Colonic mucosa (tissue), 4 donors: Measurements from ENCODE around the gene MYLK. TPM values are rescaled to one million over a fixed set of nuclear protein-coding genes. Genes with fewer than 3 reads are reported as not detected.
A peak's percentile ranks its signal among the peaks of the same experiment; 100 is the strongest.

Experiments used
- DNase-seq: peaks from one replicate; pipeline ENCODE4 v3.0.0-alpha.2; 2020
- H3K27ac ChIP-seq: fragments of 200-600 bp; one replicate; pipeline ENCODE4 v1.8.0; 2021
- H3K27me3 ChIP-seq: fragments of 200-600 bp; one replicate; pipeline ENCODE4 v1.8.0; 2021
- H3K36me3 ChIP-seq: fragments of 200-600 bp; one replicate; pipeline ENCODE4 v1.8.0; 2021
- H3K4me1 ChIP-seq: fragments of 200-600 bp; one replicate; pipeline ENCODE4 v1.8.0; 2021; ENCODE audit warnings: mild to moderate bottlenecking
- H3K4me3 ChIP-seq: fragments of 200-600 bp; one replicate; pipeline ENCODE4 v1.8.0; 2021
- H3K9ac ChIP-seq, 2 donors: one replicate each; pipeline ENCODE4 v1.7.0; 2013; ENCODE audit warnings: control low read depth in 2 of 2, low read depth in 2 of 2, low read length in 2 of 2
- H3K9me3 ChIP-seq: fragments of 200-600 bp; one replicate; pipeline ENCODE4 v1.8.0; 2021
- intact Hi-C: fragments of 100-400 bp; cut with DNase I; formaldehyde crosslinking; loops from one replicate; pipeline ENCODE4 v1.14.1; 2022
- total RNA-seq, 2 donors: library from RNA; stranded (reverse); fragmentation: NEBNext Ultra II Directional in 1 of 2; extraction: Animal tissue kit (Norgen Biotek cat#: 25700) in 1 of 2; gene quantifications; one replicate each; pipeline ENCODE4 v1.2.1, GENCODE V29; 2021
- TF ChIP-seq, protein P1 (sequence below): fragments of 200-600 bp; IDR thresholded peaks from one replicate; pipeline ENCODE4 v1.8.0; 2022; ENCODE audit warnings: antibody characterized with exemption, mild to moderate bottlenecking
- donor health status: healthy.
- donor health status: DM: no; HTN: no; CAD: no.
- donor health status: DM: no; HTN: no; CAD: no.

MYLK gene
- total RNA-seq, 2 donors from 2014 or later = 58.8 to 267 TPM

DNA sequence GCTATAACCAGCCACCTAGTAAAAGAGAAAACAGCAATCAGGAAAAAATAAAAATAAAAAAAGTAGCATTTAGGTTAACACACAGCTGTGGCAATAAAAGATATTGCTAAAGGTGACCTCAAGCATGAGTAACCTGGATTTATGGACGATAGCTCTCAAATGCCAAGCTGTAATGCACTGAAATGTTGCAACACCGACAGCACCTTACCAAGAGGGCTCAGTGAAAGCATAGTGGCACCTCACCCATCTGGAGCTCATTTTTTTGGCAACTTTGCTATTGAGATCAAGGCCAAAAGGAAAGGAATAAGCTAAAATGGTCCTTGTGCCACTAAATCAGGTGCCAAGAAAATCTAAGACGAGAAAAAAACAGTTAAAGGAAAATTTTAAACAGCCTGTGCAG, 301.8 kb downstream of the MYLK start:
- peak; percentile 33 for DNase-seq
- intact Hi-C loops = no loop called here
- Histone ChIP-seq H3K36me3 (no peaks in the 10 kb centered on the region), H3K9me3 (no peaks in the 10 kb centered on the region), H3K4me3 (no peak overlapping the region), H3K27ac (no peak overlapping the region), H3K27me3 (no peaks in the 10 kb centered on the region), H3K4me1 (peaks cover 9% of the 10 kb centered on the region), H3K9ac (no peak overlapping the region)
- TF ChIP-seq, protein P1, sequence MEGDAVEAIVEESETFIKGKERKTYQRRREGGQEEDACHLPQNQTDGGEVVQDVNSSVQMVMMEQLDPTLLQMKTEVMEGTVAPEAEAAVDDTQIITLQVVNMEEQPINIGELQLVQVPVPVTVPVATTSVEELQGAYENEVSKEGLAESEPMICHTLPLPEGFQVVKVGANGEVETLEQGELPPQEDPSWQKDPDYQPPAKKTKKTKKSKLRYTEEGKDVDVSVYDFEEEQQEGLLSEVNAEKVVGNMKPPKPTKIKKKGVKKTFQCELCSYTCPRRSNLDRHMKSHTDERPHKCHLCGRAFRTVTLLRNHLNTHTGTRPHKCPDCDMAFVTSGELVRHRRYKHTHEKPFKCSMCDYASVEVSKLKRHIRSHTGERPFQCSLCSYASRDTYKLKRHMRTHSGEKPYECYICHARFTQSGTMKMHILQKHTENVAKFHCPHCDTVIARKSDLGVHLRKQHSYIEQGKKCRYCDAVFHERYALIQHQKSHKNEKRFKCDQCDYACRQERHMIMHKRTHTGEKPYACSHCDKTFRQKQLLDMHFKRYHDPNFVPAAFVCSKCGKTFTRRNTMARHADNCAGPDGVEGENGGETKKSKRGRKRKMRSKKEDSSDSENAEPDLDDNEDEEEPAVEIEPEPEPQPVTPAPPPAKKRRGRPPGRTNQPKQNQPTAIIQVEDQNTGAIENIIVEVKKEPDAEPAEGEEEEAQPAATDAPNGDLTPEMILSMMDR = no peak

DNA sequence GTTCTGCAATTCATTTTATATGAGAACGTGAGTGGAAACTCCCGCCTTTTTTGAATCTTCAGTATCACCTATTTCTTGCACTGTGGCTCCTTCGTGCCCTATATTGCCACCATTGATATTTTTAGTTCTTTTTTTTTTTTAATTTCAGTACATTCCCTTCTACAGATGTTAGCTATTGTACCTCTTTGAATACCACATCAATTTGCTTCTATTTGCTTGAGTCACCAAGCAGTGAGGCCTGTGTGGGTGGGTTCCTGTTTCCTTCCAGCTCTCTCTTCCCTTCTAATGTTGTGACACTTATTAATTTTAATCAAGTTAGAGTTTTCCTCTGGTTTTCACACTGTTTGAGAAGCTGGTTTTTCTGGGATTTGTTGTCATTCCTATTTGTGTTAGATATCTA, 308.0 kb downstream of the MYLK start:
- H3K9me3 ChIP-seq = no peaks in the 10 kb centered on the region
- H3K27ac ChIP-seq = no peak overlapping the region
- no peak overlapping the region for H3K4me3 ChIP-seq
- no peak overlapping the region for H3K9ac ChIP-seq
- DNase-seq = no peak
- H3K36me3 ChIP-seq = no peaks in the 10 kb centered on the region
- no peaks in the 10 kb centered on the region for H3K4me1 ChIP-seq
- intact Hi-C loops = no loop called here
- TF ChIP-seq, protein P1 = no peak
- H3K27me3 ChIP-seq = no peaks in the 10 kb centered on the region

DNA sequence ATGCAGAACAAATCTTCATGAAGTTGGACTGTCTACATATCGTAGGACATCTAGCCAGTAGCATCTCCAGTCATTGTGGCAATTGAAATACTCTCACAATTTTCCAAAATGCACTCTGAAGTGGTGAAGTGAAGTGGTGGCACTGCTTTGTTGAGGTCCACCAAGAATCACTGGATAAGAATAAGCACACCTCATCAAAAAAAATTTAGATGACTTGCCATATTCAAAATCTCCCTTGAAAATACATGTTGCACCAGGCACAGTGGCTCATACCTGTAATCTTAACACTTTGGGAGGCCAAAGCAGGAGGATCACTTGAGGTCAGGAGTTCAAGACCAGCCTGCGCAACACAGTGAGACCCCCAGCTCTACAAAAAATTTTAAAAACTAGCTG, 312.2 kb downstream of the MYLK start:
- Histone ChIP-seq H3K36me3 (no peaks in the 10 kb centered on the region), H3K9ac (no peak overlapping the region), H3K27ac (no peak overlapping the region), H3K4me1 (no peaks in the 10 kb centered on the region), H3K9me3 (no peaks in the 10 kb centered on the region), H3K27me3 (no peaks in the 10 kb centered on the region), H3K4me3 (no peak overlapping the region)
- TF ChIP-seq, protein P1 = no peak
- intact Hi-C loops = no loop called here
- no peak for DNase-seq

DNA sequence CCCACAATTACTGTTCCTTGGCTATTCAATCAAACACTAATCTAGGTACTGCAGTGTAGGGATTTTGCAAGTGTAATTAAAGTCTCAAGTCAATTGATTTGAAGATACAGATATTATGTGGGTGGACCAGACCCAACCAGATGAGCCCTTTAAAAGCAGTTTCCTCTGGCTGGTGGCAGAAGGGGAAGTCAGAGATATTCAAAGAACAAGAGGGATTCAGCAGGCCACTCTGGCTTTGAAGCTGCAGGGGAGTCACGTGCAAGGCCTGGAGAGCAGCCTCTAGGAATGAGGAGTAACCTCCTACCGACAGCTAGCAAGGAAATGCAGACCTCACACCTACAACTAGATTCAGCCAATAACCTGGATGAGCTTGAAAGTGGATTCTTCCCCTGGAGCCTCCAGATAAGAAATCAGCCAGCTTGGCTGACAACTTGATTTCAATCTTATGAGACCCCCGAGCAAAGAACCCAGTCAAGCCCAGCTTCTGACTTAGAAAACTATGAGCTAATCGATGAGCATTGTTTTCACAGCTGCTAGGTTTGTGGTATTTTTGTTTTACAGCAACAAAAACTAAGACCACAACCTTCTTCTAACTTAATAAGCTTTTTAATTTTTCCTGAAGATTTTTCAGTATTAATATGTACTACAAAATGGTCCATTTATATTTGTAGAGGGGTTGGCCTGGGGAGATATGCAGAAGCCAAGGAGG, 312.7 kb downstream of the MYLK start:
- Histone ChIP-seq H3K9me3 (no peaks in the 10 kb centered on the region), H3K36me3 (no peaks in the 10 kb centered on the region), H3K4me3 (no peak overlapping the region), H3K27ac (no peak overlapping the region), H3K4me1 (no peaks in the 10 kb centered on the region), H3K9ac (no peak overlapping the region), H3K27me3 (no peaks in the 10 kb centered on the region)
- DNase-seq = no peak
- TF ChIP-seq, protein P1 = no peak
- intact Hi-C loops = no loop called here

DNA sequence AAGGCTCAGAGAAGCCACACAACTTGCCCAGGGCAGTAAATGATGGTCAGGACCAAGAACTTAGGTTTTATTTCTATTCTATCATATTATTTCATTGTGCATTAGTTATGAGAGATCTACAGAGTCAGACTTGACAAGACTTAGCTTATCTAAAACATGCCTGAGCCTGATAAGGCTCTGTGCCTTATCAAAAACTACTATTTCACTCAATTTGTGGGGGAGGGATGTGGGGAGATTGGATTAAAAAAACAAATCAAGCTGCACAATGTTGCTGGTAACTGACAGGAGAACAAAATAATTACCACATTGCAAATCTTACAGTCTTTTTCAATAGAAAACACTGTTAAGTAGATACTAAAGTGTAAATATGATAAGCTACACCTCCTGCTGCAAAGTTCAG, 315.3 kb downstream of the MYLK start:
- Histone ChIP-seq H3K4me1 (no peaks in the 10 kb centered on the region), H3K36me3 (no peaks in the 10 kb centered on the region), H3K27me3 (no peaks in the 10 kb centered on the region), H3K9ac (no peak overlapping the region), H3K27ac (no peak overlapping the region), H3K4me3 (no peak overlapping the region), H3K9me3 (no peaks in the 10 kb centered on the region)
- DNase-seq = no peak
- intact Hi-C loops = no loop called here
- TF ChIP-seq, protein P1 = no peak
